ENCODE data around the gene ROR1.

ROR1 gene

DNA sequence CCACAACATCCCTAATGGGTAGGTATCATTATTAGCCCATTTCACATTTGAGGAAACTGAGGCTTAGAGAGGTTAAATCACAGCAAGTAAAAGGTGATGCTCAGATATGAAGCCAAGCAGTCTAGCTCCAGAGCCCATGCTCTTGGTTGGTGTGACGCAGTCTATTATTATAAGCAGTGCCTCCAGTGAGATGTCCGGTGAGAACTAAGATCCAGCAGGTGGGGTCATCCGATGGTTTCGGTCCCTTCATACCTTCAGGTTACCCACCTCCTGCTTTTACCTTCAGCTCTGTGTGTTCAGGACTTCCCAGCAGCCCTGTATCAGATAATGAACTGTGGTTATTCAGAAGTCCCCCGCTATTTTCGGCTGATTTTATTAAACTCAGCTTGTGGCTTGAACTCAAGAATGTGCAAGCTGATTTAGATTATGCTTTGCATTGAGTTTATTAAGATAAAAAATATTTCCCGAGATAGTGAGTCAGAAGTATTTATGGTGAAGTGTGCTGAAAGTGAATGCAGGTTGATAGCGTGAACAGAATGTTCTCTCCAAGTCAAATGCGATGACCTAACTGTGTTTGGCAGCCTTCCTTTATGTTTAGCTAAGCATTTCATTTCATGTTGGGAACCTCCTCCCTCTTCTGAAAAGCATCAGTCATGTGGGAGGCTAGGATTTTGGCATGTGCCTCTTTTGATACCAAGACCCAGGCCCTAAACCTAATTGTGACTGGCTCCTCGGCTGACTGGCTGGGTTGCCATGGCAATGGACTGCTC is 268.7 kb downstream of the ROR1 start:
- TF ChIP-seq, protein P1, sequence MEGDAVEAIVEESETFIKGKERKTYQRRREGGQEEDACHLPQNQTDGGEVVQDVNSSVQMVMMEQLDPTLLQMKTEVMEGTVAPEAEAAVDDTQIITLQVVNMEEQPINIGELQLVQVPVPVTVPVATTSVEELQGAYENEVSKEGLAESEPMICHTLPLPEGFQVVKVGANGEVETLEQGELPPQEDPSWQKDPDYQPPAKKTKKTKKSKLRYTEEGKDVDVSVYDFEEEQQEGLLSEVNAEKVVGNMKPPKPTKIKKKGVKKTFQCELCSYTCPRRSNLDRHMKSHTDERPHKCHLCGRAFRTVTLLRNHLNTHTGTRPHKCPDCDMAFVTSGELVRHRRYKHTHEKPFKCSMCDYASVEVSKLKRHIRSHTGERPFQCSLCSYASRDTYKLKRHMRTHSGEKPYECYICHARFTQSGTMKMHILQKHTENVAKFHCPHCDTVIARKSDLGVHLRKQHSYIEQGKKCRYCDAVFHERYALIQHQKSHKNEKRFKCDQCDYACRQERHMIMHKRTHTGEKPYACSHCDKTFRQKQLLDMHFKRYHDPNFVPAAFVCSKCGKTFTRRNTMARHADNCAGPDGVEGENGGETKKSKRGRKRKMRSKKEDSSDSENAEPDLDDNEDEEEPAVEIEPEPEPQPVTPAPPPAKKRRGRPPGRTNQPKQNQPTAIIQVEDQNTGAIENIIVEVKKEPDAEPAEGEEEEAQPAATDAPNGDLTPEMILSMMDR (IDR thresholded peaks at IDR 0.05): no peak

DNA sequence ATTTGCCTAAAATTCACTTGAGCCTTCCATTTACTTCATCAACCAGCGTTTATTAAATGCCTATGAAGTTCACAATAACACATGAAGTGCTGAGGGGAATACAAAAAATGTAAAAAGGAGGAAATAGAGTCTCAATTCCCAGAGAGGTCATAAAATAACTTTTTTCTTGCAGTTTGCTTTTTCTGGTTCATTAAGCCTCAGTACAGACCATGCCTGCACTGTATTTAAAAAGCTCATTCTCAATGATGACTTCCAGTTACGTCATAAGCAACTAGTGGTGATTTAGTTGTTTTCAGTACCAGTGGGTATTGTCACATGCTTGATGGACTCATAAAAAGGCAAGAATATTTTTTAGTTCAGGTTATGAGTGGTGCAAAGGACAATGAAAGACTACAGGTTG is 269.5 kb downstream of the ROR1 start:
- TF ChIP-seq, protein P1 (IDR thresholded peaks at IDR 0.05): no peak

DNA sequence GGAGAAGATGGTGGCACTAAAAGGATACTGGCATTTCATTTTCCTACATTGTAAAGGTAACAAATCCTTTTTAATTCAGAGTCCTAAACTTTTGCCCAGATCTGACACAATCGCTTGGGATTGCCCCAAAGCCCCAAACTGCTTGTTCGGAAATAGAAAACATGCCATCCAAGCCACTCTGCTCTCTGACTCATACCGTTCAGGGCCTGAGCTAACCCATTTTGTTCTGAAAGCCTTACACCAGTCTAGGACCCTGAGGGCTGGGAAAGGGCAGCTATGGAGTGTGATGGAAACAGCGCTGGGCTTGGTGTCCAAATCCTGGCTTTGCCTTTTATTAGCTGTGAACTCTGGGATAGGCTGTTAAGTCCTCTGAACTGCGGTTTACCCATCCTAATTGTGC is 270.2 kb downstream of the ROR1 start:
- TF ChIP-seq, protein P1 (IDR thresholded peaks at IDR 0.05): no peak

DNA sequence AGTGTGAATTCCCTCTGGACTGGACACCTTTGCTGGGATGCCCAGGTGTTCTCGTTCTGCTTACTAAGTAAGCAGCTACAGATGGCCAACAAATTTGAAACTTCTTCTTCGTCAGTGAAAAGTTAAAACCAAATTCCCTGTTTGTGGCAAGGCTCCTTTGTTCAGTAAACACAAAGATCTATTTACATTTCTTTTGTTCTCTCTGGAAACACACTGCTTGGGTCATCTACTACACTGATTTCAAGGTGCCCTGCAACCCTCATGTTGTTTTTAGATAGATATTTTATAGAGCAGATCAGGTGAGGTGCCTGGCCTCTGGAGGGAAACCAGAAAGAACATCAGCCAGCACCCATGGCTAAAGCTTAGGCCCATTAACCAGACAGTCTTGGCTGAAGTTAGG is 272.4 kb downstream of the ROR1 start:
- TF ChIP-seq, protein P1 (IDR thresholded peaks at IDR 0.05): no peak

DNA sequence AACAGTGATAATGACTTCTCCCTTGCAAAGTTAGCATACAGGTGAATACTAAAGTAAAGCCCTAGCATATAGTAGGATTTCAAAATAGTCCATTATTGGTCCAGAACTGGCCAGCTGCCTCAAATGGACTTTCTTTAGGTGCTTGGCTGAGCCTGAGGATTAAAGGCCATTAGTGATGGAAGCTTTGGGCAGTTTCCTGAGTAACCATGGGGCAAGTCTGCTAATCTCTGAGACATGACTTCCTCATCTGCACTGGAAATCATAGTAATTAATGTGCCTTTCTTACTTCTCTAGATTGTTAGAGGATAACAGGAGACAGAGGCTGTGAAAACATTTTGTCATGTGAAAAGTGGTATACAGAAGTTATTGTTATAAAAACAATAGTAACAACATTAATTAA is 273.1 kb downstream of the ROR1 start:
- TF ChIP-seq, protein P1 (IDR thresholded peaks at IDR 0.05): no peak

DNA sequence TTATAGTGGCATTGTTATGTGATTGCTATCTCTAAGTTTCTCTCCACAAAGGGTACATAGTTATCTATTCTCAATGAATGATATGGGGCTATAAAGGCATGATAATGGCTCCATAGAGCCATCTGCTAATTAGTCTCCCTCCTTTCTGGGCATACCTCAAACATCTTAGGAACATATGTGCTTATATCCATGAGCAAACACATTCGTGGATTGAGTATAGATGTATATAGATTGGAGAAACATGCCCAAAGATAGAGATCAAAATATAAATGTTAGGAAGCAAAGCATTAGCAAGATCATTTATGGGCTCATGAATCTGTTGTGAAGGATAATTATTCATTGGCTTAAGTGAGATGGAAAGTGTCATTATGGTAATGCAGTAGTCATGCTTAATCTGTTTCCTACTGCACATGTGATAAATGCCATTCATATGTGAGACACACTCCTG is 273.8 kb downstream of the ROR1 start:
- TF ChIP-seq, protein P1 (IDR thresholded peaks at IDR 0.05): no peak

DNA sequence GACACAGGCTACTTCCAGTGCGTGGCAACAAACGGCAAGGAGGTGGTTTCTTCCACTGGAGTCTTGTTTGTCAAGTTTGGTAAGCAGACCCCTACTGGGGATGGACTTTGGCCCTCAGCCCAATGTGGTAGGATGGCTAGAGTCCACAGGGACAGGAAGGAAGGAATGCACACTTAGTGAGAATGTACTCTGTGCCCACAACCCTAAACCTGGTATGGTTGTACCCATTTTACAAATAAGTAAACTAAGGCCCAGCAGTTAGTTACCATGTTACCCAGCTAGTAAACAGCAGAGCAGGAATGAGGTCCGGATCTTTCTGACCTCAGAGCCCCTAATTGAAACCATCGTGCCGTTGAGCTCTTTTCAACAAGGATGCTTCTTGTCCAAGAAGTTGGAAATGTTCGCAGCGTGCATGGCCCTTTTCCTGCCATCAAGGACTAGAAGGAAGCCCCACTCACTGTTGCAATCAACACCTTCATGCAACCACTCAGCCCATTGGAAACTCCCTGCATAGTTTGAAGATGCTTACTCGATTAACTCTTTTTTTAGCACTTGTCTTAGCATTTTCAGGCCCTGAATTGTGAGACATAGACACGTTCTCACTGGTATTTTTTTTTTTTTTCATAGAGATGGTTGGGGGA is 276.2 kb downstream of the ROR1 start:
- TF ChIP-seq, protein P1 (IDR thresholded peaks at IDR 0.05): no peak

Measured in LNCAP (cell line).